Raji (cell line): ENCODE measurements around the gene CYB5D1.

Experiments used
- POLR2A ChIP-seq: IDR thresholded peaks from 2 replicates; pipeline ENCODE4 v1.6.1; 2011; ENCODE audit warnings: low read depth, low read length, control low read depth; ENCODE audit not compliant: insufficient read depth

Gene CYB5D1

GRCh38 chr17:7884581-7885366 lies 27.0 kb downstream of the CYB5D1 start:
- TF ChIP-seq POLR2A: peak; percentile 50

GRCh38 chr17:7885367-7886226 lies 27.8 kb downstream of the CYB5D1 start:
- TF ChIP-seq POLR2A: peak; percentile 74

DNA sequence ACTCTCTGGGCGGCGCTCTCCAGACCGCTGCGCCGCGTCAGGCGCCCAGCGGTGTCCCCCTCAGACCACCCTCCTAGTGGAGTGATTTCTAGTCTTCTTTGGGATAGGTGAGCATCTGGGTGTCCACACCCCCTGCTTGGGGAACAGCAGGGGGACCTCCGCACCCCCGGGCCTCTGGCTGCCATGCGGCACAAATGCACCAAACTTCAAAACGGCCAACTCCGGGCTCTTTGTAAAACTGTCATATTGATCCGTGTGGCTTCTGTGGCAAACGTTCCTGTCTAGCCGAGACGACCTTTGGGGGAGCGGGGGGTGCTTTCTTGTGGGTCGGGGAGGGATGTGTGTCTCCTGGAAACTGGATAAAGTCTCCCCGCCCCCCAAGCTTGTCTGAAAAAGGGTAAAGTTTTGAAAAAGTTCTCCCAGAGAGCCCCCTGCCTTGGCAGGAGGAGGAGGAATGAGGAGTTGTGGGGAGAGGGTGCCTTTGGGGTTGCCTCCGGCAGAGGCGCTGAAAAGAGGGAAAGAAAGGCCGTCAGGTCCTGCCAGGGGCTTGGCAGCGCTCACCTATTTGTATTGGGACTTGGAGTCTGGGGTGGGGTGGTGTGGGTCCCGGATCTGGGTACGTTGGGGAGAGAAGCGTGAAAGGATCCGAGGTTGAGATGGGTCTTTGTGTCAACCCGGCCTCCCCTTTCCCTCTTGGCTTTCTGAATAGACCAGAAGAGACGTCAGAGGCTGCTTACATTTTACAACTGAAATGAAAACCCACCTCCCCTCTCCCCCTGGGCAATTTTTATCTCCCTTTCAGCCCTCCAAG lies 28.6 kb downstream of the CYB5D1 start:
- no peak for TF ChIP-seq POLR2A

DNA sequence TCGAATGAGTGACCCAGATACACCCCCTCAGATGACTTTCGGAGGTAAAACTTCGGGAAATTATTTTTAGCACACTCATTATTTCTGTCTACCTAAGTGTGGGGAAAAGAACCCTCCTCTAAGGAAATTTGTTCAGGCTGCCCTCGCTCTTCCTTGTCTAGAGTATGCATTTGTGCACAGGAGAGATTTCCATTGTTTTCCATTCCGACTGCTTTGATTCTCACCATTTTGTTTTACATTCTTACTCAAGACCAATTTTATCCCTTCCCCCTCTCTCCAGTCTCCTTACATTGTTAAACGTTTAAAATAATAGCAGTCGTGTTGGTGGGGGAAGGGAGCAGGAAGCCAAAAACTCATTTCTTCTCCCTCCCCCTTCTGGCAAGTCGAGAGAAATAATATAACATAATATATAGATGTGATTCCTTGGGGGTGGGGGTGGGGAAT lies 29.3 kb downstream of the CYB5D1 start:
- TF ChIP-seq POLR2A: peak; percentile 10; the same call in 1 of the 2 replicates

GRCh38 chr17:7887482-7888183 lies 29.8 kb downstream of the CYB5D1 start:
- 0 out of 2 replicates have a peak, but pooled peaks have one; percentile 19 for TF ChIP-seq POLR2A

DNA sequence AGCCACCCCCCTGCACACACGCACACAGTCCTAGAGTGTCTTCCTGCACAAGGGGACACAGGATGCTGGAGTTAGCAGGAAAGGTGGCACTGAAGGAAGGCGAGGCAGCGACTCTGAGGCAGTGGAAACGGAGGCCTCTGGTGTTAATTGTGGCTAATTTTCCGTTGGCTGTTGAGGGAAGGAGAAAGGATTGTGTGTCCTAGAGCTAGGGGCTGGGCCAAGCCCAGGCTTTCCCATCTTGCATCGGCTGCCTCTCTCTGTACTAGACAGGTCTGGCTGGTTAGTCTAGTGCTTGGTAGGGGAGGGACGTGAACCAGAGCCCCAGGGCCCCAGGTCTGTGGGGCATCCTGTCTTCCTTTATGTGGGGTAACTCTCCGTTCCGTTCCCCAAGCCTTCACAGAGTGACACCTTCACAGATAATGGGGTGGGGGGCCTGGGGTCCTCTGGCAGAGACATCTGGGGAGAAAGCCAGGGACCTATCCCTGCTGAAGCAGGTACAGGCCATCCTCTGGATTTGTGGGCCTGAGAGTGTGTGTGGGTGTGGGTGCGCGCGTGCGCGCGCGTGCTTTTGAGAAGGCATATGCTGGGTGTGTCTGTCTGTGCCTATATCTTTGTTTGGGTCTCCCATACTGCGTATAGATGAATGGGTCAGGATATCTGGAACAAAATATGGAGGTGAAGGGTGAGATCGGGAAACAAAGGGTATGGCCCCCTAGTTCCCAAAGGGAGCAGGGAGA lies 30.5 kb downstream of the CYB5D1 start, which contains the start of gene CHD3:
TSS of gene CHD3 (plus strand) at position 606 of the 737 bp plus-strand sequence. CDS start 212 bp downstream, outside the sequence.
- no peak for TF ChIP-seq POLR2A

DNA sequence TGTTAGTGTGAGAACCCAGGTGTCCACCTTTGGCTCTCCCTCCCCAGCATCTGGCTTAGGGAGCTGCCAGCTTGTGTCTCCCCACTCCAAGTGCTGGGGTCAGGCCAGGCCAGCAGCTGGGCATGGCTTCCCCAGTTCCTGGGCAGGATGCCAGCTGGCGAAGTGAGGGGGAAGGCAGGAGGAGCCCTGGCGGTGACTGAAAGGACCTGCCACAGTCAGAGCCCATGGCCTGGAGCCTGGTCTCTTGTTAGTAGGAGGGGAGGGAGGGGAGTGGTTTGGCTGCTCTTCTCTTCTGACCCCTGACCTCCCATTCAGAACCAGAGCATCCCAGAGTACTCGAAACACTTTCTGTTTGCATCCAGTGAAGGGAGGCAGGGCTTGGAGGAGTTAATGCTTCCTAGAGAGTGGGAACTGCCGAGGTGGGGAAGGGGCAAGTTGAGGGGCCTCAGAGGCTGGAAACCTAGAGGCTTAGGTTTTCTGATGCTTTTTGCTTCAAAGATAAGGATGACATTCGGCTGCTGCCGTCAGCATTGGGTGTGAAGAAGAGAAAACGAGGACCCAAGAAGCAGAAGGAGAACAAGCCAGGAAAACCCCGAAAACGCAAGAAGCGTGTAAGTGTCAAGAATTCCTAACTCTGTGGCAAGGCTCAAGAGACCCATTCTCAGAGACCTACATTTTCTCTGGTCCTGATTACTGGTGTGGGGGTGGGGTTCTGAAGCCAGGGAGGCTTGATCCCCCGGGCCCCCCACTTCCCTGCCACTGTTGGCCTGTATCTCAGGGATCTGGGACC lies 31.6 kb downstream of the CYB5D1 start:
- no peak for TF ChIP-seq POLR2A

- TF ChIP-seq POLR2A: no peak
These were observed 35.5 kb downstream of the CYB5D1 start for GRCh38 chr17:7893187-7893880.

GRCh38 chr17:7894226-7894625 lies 36.4 kb downstream of the CYB5D1 start:
- TF ChIP-seq POLR2A: no peak

- no peak for TF ChIP-seq POLR2A
These were observed 37.1 kb downstream of the CYB5D1 start for GRCh38 chr17:7894866-7895265.

- TF ChIP-seq POLR2A: no peak
These were observed 39.3 kb downstream of the CYB5D1 start for GRCh38 chr17:7897090-7897489.

DNA sequence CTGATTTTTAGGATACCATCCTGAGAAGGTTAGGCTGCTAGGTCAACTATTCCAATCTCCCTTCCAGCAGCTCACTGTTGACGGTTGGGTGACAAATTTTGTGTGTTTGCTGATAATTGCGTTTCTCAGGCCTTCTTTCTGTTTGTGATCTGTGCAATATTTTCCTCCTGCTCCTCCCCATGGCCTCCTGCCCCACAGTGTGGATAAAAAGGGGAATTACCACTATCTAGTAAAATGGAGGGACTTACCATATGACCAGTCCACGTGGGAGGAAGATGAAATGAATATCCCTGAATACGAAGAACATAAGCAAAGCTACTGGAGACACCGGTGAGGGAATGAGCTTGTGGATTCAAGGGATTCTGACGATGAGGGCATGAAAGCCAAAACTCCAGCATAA lies 40.0 kb downstream of the CYB5D1 start:
- TF ChIP-seq POLR2A: no peak
